NB4 (cell line): ENCODE data around the gene POU2F2.

ENCODE experiments used
- DNase-seq: peaks from one replicate; pipeline ENCODE4 v3.0.0; 2010; ENCODE audit warnings: low read depth
- H3K4me3 ChIP-seq: one replicate; pipeline ENCODE4 v1.5.1; 2011; ENCODE audit warnings: mild to moderate bottlenecking, low read depth, low read length, moderate library complexity
- MYC ChIP-seq: IDR thresholded peaks from 2 replicates; pipeline ENCODE4 v1.6.1; 2011; ENCODE audit warnings: low read depth, low read length
- POLR2A ChIP-seq: IDR thresholded peaks from 2 replicates; pipeline ENCODE4 v1.6.1; 2011; ENCODE audit warnings: mild to moderate bottlenecking; ENCODE audit not compliant: insufficient read length; ENCODE audit errors: extremely low read depth
- TF ChIP-seq, protein P1 (sequence below): IDR thresholded peaks from 2 replicates; pipeline ENCODE4 v1.6.1; 2011; ENCODE audit warnings: low read depth, low read length
- TF ChIP-seq, protein P2 (sequence below): IDR thresholded peaks from one replicate; pipeline ENCODE4 v1.5.1; 2012; ENCODE audit warnings: low read depth, low read length

Gene POU2F2

DNA sequence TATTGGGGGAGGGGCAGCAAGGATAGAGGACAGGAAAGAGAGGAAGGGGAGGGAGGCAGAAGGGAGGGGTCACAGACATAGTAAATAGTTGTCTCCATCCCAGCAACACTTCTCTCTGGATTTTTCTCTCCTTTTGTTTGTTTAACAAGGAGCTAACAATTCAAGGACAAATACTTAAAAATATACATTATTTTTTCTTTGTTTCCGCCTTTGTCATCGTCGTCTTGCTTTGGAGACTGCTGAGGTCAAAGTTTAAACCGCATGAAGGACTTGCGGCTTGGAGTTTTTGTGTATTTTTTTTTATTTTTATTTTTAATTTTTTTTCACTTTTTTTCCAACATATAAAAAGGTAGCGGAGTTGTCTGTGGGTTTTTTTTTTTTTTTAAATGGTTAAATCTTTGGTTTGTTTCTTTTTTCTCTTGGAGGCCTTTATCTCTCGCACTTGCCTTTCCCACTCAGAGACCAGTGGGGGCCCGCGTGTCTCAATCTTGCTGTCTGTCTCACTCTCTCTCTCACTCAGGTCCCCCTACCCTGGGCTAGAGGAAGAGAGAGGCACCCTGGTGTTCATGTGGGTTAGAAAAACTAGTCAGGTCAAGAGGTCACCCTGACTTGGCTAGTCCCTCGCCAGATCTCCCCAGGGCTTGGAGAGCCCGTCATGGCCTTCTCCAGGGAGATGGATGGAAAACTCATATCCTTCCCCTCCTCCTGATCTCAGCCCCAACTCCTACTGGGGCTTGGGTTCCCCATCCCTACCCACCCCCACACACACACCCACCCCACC, 45.3 kb downstream of the POU2F2 start:
- DNase-seq = peak; percentile 20
- TF ChIP-seq, protein P1, sequence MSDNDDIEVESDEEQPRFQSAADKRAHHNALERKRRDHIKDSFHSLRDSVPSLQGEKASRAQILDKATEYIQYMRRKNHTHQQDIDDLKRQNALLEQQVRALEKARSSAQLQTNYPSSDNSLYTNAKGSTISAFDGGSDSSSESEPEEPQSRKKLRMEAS = no peak
- no peak for TF ChIP-seq POLR2A
- no peak for TF ChIP-seq MYC
- TF ChIP-seq, protein P2, sequence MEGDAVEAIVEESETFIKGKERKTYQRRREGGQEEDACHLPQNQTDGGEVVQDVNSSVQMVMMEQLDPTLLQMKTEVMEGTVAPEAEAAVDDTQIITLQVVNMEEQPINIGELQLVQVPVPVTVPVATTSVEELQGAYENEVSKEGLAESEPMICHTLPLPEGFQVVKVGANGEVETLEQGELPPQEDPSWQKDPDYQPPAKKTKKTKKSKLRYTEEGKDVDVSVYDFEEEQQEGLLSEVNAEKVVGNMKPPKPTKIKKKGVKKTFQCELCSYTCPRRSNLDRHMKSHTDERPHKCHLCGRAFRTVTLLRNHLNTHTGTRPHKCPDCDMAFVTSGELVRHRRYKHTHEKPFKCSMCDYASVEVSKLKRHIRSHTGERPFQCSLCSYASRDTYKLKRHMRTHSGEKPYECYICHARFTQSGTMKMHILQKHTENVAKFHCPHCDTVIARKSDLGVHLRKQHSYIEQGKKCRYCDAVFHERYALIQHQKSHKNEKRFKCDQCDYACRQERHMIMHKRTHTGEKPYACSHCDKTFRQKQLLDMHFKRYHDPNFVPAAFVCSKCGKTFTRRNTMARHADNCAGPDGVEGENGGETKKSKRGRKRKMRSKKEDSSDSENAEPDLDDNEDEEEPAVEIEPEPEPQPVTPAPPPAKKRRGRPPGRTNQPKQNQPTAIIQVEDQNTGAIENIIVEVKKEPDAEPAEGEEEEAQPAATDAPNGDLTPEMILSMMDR = no peak
- H3K4me3 ChIP-seq = no peak overlapping the region

DNA sequence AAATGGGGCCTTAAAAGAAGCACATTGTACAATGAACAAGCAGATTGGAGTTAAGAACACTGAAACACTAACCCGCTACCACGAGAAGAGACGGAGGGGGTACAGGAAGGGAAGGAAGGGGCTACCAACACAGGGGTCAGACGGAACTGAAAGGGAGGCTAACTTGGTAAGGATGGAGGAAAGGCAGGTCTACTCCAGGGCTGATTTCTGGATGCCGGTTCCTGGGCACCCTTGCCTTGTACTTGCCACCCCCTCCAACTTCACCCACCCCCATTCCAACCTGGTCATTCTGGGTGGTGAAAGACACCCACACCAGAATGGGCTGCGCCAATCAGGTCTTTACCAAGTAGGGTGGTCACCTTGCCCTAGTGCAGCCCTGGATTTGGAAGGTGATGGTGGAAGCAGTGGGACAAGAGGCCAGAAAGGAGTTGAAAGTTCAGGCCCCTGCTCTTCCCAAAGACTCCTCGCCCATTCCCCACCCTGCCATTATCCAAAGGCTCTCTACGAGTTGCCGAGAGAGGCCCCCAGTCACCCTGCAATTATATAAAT, 46.0 kb downstream of the POU2F2 start:
- TF ChIP-seq POLR2A (no peak), MYC (no peak)
- TF ChIP-seq, protein P1 = no peak
- TF ChIP-seq, protein P2 = no peak
- DNase-seq = no peak
- H3K4me3 ChIP-seq = no peak overlapping the region

DNA sequence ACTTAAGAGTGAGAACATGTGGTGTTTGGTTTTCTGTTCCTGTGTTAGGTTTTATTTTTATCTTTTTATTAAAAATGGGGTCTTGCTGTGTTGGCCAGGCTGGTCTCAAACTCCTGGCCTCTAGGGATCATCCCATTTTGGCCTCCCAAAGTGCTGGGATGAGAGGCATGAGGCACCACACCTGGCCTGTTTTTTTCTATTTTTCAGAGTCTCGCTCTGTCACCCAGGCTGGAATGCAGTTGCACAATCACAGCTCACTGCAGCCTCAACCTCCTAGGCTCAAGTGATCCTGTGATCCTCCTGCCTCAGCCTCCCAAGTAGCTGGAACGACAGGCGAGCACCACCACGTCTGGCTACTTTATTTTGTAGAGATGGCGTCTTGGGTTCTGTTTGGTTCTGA, 48.7 kb downstream of the POU2F2 start:
- no peak for DNase-seq
- no peak overlapping the region for H3K4me3 ChIP-seq
- TF ChIP-seq, protein P2 = no peak
- no peak for TF ChIP-seq POLR2A
- TF ChIP-seq MYC = no peak
- TF ChIP-seq, protein P1 = no peak

DNA sequence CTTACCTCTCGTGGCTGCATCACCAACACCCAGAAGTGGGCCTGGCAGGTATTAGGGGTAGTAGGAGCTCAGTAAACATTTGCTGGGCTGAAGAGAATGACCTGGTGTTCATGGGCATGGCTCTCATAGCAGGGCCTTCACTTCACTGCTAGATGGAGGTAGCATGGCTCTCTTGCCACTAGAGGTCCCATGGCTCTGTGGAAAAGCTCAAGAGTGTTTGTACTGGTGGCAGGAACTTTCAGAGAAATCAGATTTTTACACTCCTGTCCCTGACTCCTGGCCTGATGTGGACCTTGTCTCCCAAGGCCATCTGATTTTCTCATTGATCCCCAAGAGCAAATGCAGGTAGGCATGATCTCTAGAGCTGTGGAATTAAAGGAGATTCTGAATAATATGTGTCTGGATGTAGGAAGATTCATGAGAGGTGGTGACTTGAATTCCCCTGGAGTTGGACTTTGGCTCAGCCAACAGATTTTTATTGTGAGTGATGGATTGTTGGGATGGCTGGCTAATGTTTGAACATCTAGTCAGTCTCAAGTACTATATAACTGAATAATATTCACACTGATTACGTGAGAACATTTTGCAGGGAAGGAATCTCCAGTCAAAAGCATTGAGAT, 50.6 kb downstream of the POU2F2 start:
- no peak overlapping the region for H3K4me3 ChIP-seq
- DNase-seq = peak; percentile 45
- TF ChIP-seq, protein P2 = peak; percentile 43
- no peak for TF ChIP-seq POLR2A

DNA sequence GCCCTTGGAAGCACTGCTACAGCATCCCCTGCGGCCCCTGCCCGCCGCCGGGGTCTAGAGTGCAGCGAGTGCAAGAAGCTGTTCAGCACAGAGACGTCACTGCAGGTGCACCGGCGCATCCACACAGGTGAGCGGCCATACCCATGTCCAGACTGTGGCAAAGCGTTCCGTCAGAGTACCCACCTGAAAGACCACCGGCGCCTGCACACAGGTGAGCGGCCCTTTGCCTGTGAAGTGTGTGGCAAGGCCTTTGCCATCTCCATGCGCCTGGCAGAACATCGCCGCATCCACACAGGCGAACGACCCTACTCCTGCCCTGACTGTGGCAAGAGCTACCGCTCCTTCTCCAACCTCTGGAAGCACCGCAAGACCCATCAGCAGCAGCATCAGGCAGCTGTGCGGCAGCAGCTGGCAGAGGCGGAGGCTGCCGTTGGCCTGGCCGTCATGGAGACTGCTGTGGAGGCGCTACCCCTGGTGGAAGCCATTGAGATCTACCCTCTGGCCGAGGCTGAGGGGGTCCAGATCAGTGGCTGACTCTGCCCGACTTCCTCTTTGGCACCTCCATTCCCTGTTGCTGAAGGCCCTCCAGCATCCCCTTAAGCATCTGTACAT, 51.4 kb downstream of the POU2F2 start:
- no peak overlapping the region for H3K4me3 ChIP-seq
- no peak for TF ChIP-seq POLR2A
- no peak for TF ChIP-seq MYC
- TF ChIP-seq, protein P1 = no peak
- TF ChIP-seq, protein P2 = no peak
- no peak for DNase-seq
